ENCODE data around the gene MYO5C. TPM values are rescaled to one million over a fixed set of nuclear protein-coding genes. Genes with fewer than 3 reads are reported as not detected.

The MYO5C gene
- polyA plus RNA-seq, 4 donors: 2.4 to 17.9 (median 6.8) TPM

- 18 to 57% (median 36%) methylated on average over 4 of the region's 4 CpGs for WGBS, 3 donors
- no peak for FAIRE-seq
Observed at GRCh38 chr15:52336529-52336928, 40.9 kb upstream of the MYO5C start.

DNA sequence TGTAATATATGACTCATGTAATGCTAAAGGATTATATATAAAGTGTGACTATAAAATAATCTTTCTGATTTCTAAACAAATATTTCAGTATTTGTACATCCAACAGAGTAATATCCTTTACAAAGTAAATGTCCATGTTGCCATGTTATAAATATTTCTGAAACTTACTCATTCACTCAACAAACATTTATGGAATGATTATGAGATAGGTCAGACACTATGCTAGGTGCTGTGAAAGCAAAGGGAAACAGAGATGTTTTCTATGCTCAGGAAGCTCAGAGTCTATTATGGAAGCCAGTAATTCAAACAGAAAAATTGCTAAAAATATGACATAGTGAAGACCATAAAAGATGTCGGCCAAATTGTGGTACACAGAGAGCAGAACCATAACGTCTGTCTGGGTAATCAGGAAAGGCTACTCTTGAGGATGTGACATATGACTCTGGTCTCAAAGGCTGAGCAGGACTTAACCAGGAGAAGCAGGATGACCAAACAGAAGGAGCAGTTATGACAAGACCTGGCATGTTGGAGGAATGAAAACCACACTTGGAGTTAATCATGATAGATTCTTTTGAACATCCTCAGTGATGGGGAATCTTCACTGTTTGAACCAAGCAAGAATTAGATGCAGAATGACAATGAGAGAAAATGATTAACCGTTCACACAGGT is 39.0 kb upstream of the MYO5C start:
- FAIRE-seq (no peak), DNase-seq (no peak)
- Histone ChIP-seq H3K4me3 (ENCODE audit: low read depth in 1 of 3, low read length in 3 of 3) (no peak overlapping the region), H3K27ac (ENCODE audit: low read depth in 1 of 3, low read length in 2 of 3) (no peak overlapping the region), H3K27me3 (ENCODE audit: control insufficient read depth in 3 of 3, insufficient read depth in 3 of 3, low read length in 3 of 3) (no peaks in the 10 kb centered on the region), H3K36me3 (ENCODE audit: control insufficient read depth in 3 of 3, insufficient read depth in 2 of 3, low read depth in 1 of 3, low read length in 3 of 3) (peaks cover 0 to 1% (median 0%) of the 10 kb centered on the region in 3 donors), H3K9me3 (ENCODE audit: control insufficient read depth in 2 of 2, insufficient read depth in 1 of 2, low read depth in 1 of 2, low read length in 1 of 2) (no peaks in the 10 kb centered on the region), H3K4me1 (ENCODE audit: control insufficient read depth in 3 of 3, insufficient read depth in 2 of 3, low read depth in 1 of 3, low read length in 2 of 3) (no peaks in the 10 kb centered on the region)
- WGBS, 3 donors: 74 to 84% (median 82%) methylated on average over 3 of the region's 3 CpGs

More at GRCh38 chr15:52336529-52336928, 40.9 kb upstream of the MYO5C start:
- Histone ChIP-seq H3K4me3 (ENCODE audit: low read depth in 1 of 3, low read length in 3 of 3) (no peak overlapping the region), H3K4me1 (ENCODE audit: control insufficient read depth in 3 of 3, insufficient read depth in 2 of 3, low read depth in 1 of 3, low read length in 2 of 3) (no peaks in the 10 kb centered on the region), H3K27ac (ENCODE audit: low read depth in 1 of 3, low read length in 2 of 3) (no peak overlapping the region), H3K36me3 (ENCODE audit: control insufficient read depth in 3 of 3, insufficient read depth in 2 of 3, low read depth in 1 of 3, low read length in 3 of 3) (peaks cover 0 to 3% (median 0%) of the 10 kb centered on the region in 3 donors), H3K9me3 (ENCODE audit: control insufficient read depth in 2 of 2, insufficient read depth in 1 of 2, low read depth in 1 of 2, low read length in 1 of 2) (no peaks in the 10 kb centered on the region), H3K27me3 (ENCODE audit: control insufficient read depth in 3 of 3, insufficient read depth in 3 of 3, low read length in 3 of 3) (no peaks in the 10 kb centered on the region)
- peak; percentile 7 to 29 for DNase-seq

DNA sequence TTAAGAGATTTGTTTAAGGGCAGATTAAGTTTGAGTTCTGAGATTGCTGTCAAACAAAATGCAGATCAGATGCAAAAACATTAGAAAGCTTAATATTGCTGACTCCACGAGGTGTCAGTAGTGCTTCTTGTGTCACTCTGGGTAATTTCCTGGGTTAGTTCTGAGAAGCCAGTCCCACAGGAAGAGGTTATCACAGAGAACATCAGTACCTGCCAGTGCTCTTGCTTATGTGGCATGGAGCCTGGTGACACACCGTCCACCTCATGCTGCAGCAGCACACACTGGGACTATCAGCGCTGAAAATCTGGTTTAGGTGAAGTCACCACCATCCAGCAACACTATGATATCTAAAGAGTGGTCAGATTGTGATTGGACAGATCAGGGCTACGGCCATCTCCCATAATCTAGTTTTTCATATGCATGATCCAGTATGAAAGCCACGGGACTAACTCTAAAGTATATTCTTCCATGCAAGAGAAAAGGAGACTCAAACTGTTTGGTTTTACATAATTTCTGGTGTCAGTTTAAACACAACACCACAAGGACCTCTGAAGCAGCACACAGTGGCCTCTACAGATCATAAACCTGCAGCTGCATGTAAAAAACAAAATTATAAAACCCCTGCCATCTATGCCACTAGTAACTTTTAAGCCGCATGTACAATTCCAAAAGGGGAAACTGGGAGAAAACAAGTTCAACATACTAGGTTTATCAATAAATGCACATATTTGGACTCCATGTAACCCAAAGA is 36.1 kb upstream of the MYO5C start:
- peaks cover 0 to 4% (median 0%) of the 10 kb centered on the region in 3 donors for H3K36me3 ChIP-seq (ENCODE audit: control insufficient read depth in 3 of 3, insufficient read depth in 2 of 3, low read depth in 1 of 3, low read length in 3 of 3)

GRCh38 chr15:52329987-52330386 is 34.4 kb upstream of the MYO5C start:
- 85 to 94% (median 93%) methylated on average over 1 of the region's 1 CpG for WGBS, 3 donors
- peaks cover 0 to 4% (median 0%) of the 10 kb centered on the region in 3 donors for H3K36me3 ChIP-seq (ENCODE audit: control insufficient read depth in 3 of 3, insufficient read depth in 2 of 3, low read depth in 1 of 3, low read length in 3 of 3)

More for the DNA sequence above, 36.1 kb upstream of the MYO5C start:
- 50 to 60% (median 54%) methylated on average over 6 of the region's 6 CpGs for WGBS, 3 donors
- Histone ChIP-seq H3K27ac (ENCODE audit: low read depth in 1 of 3, low read length in 2 of 3) (no peak overlapping the region), H3K4me1 (ENCODE audit: control insufficient read depth in 3 of 3, insufficient read depth in 2 of 3, low read depth in 1 of 3, low read length in 2 of 3) (no peaks in the 10 kb centered on the region), H3K27me3 (ENCODE audit: control insufficient read depth in 3 of 3, insufficient read depth in 3 of 3, low read length in 3 of 3) (no peaks in the 10 kb centered on the region), H3K9me3 (ENCODE audit: control insufficient read depth in 2 of 2, insufficient read depth in 1 of 2, low read depth in 1 of 2, low read length in 1 of 2) (no peaks in the 10 kb centered on the region), H3K4me3 (ENCODE audit: low read depth in 1 of 3, low read length in 3 of 3) (no peak overlapping the region)
- peak; percentile 20 to 69 for DNase-seq
- no peak for FAIRE-seq

GRCh38 chr15:52329150-52329549 is 33.5 kb upstream of the MYO5C start:
- Histone ChIP-seq H3K4me1 (ENCODE audit: control insufficient read depth in 3 of 3, insufficient read depth in 2 of 3, low read depth in 1 of 3, low read length in 2 of 3) (no peaks in the 10 kb centered on the region), H3K36me3 (ENCODE audit: control insufficient read depth in 3 of 3, insufficient read depth in 2 of 3, low read depth in 1 of 3, low read length in 3 of 3) (peaks cover 0 to 4% (median 0%) of the 10 kb centered on the region in 3 donors), H3K9me3 (ENCODE audit: control insufficient read depth in 2 of 2, insufficient read depth in 1 of 2, low read depth in 1 of 2, low read length in 1 of 2) (no peaks in the 10 kb centered on the region), H3K4me3 (ENCODE audit: low read depth in 1 of 3, low read length in 3 of 3) (no peak overlapping the region), H3K27ac (ENCODE audit: low read depth in 1 of 3, low read length in 2 of 3) (no peak overlapping the region), H3K27me3 (ENCODE audit: control insufficient read depth in 3 of 3, insufficient read depth in 3 of 3, low read length in 3 of 3) (no peaks in the 10 kb centered on the region)
- FAIRE-seq (no peak), DNase-seq (no peak)
- 78 to 96% (median 87%) methylated on average over 2 of the region's 2 CpGs for WGBS, 3 donors

More at GRCh38 chr15:52329987-52330386, 34.4 kb upstream of the MYO5C start:
- Histone ChIP-seq H3K9me3 (ENCODE audit: control insufficient read depth in 2 of 2, insufficient read depth in 1 of 2, low read depth in 1 of 2, low read length in 1 of 2) (no peaks in the 10 kb centered on the region), H3K27ac (ENCODE audit: low read depth in 1 of 3, low read length in 2 of 3) (no peak overlapping the region), H3K27me3 (ENCODE audit: control insufficient read depth in 3 of 3, insufficient read depth in 3 of 3, low read length in 3 of 3) (no peaks in the 10 kb centered on the region), H3K4me1 (ENCODE audit: control insufficient read depth in 3 of 3, insufficient read depth in 2 of 3, low read depth in 1 of 3, low read length in 2 of 3) (no peaks in the 10 kb centered on the region), H3K4me3 (ENCODE audit: low read depth in 1 of 3, low read length in 3 of 3) (no peak overlapping the region)
- DNase-seq (no peak), FAIRE-seq (no peak)

DNA sequence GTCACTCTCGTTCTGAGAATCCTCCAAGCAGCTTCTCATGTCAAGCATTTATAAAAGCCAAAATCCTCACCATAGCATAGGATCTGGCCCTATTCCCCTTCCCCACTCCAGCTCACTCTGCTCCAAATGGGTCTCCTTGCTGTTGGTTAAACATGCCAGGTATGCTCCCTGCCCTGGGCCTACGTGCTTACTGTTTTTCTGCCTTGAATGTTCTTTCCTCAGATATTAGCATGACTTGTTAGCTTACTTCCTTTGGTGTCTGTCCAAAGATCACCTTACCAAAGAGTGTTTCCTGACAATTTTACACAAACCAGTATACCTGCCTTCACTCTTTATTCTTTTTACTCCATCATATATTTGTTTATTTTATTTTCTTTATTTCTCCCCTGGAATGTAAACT is 33.1 kb upstream of the MYO5C start:
- Histone ChIP-seq H3K4me3 (ENCODE audit: low read depth in 1 of 3, low read length in 3 of 3) (no peak overlapping the region), H3K36me3 (ENCODE audit: control insufficient read depth in 3 of 3, insufficient read depth in 2 of 3, low read depth in 1 of 3, low read length in 3 of 3) (peaks cover 0 to 4% (median 0%) of the 10 kb centered on the region in 3 donors), H3K27ac (ENCODE audit: low read depth in 1 of 3, low read length in 2 of 3) (no peak overlapping the region), H3K4me1 (ENCODE audit: control insufficient read depth in 3 of 3, insufficient read depth in 2 of 3, low read depth in 1 of 3, low read length in 2 of 3) (no peaks in the 10 kb centered on the region), H3K27me3 (ENCODE audit: control insufficient read depth in 3 of 3, insufficient read depth in 3 of 3, low read length in 3 of 3) (no peaks in the 10 kb centered on the region), H3K9me3 (ENCODE audit: control insufficient read depth in 2 of 2, insufficient read depth in 1 of 2, low read depth in 1 of 2, low read length in 1 of 2) (no peaks in the 10 kb centered on the region)
- WGBS, 3 donors: 65 to 90% (median 84%) methylated on average over 2 of the region's 2 CpGs
- no peak for FAIRE-seq
- no peak for DNase-seq

DNA sequence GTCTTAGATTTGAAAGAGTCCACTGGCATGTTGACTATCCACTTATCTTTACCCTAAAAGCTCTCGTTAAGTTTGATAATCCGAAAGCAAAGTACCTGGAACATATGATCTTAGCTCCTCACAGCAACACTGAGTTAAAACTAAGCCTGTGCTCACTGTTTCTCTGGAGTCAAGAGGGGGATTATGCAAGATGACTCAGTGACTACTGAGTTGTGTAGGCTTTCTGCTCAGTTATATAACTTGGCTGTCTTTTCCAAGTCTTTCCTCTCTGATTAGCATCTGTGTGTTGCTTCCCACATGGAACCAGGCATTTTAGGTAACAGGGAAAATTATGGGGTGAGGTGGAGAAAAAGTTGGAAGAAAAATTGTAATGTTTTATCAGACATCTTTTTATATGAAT is 31.2 kb upstream of the MYO5C start:
- WGBS, 3 donors: 60 to 73% (median 71%) methylated on average over 2 of the region's 2 CpGs
- no peak for DNase-seq
- Histone ChIP-seq H3K27me3 (ENCODE audit: control insufficient read depth in 3 of 3, insufficient read depth in 3 of 3, low read length in 3 of 3) (no peaks in the 10 kb centered on the region), H3K27ac (ENCODE audit: low read depth in 1 of 3, low read length in 2 of 3) (no peak overlapping the region), H3K4me3 (ENCODE audit: low read depth in 1 of 3, low read length in 3 of 3) (no peak overlapping the region), H3K9me3 (ENCODE audit: control insufficient read depth in 2 of 2, insufficient read depth in 1 of 2, low read depth in 1 of 2, low read length in 1 of 2) (no peaks in the 10 kb centered on the region), H3K36me3 (ENCODE audit: control insufficient read depth in 3 of 3, insufficient read depth in 2 of 3, low read depth in 1 of 3, low read length in 3 of 3) (peaks cover 0 to 4% (median 0%) of the 10 kb centered on the region in 3 donors), H3K4me1 (ENCODE audit: control insufficient read depth in 3 of 3, insufficient read depth in 2 of 3, low read depth in 1 of 3, low read length in 2 of 3) (no peaks in the 10 kb centered on the region)
- no peak for FAIRE-seq

DNA sequence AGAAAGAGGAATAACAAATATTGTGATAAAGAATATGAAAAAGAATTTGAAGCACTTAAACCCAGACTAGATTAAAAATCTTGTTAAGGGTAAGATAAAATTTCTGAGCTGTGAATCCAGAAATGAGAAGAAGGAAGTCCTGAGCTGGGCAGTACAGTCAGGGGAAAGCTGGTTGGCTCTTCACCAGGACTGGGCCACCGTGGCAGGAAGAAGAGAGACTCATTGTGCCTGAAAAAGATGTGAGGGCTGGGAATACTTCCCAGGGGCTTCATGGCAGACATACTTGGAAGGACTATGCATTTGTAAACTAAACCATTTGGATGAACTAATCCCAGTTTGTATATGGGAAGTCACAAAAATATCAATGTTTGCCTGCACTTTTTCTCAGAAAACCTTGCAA is 28.5 kb upstream of the MYO5C start:
- Histone ChIP-seq H3K27ac (ENCODE audit: low read depth in 1 of 3, low read length in 2 of 3) (no peak overlapping the region), H3K4me1 (ENCODE audit: control insufficient read depth in 3 of 3, insufficient read depth in 2 of 3, low read depth in 1 of 3, low read length in 2 of 3) (no peaks in the 10 kb centered on the region), H3K36me3 (ENCODE audit: control insufficient read depth in 3 of 3, insufficient read depth in 2 of 3, low read depth in 1 of 3, low read length in 3 of 3) (peaks cover 0 to 4% (median 0%) of the 10 kb centered on the region in 3 donors), H3K4me3 (ENCODE audit: low read depth in 1 of 3, low read length in 3 of 3) (no peak overlapping the region), H3K9me3 (ENCODE audit: control insufficient read depth in 2 of 2, insufficient read depth in 1 of 2, low read depth in 1 of 2, low read length in 1 of 2) (no peaks in the 10 kb centered on the region), H3K27me3 (ENCODE audit: control insufficient read depth in 3 of 3, insufficient read depth in 3 of 3, low read length in 3 of 3) (no peaks in the 10 kb centered on the region)
- DNase-seq: no peak
- no peak for FAIRE-seq
- 43 to 65% (median 47%) methylated on average over 1 of the region's 1 CpG for WGBS, 3 donors
